GM21367 (cell line): ENCODE results near the gene EHD2.
"Not testable (repeated sequence)": the region's sequence is repeated elsewhere in the genome, so short reads cannot be mapped to it uniquely, and the experiment has no call there.

Source experiments
- ATAC-seq: cut with Tn5 transposase; IDR thresholded peaks from one replicate; pipeline ENCODE4 v1.9.1; 2021; ENCODE audit not compliant: unreplicated experiment

Gene EHD2

GRCh38 chr19:47745010-47745901 is 32.0 kb downstream of the EHD2 start, which contains the start of gene NOP53:
Gene NOP53, plus strand, starts transcription at chr19:47745546. Its CDS starts 14 bp downstream, at chr19:47745560.
- ATAC-seq: peak; percentile 62

GRCh38 chr19:47746129-47746528 is 32.9 kb downstream of the EHD2 start:
- ATAC-seq: not testable (repeated sequence)

GRCh38 chr19:47749326-47749725 is 36.1 kb downstream of the EHD2 start:
- ATAC-seq: no peak

GRCh38 chr19:47750752-47751151 is 37.5 kb downstream of the EHD2 start:
- no peak for ATAC-seq

GRCh38 chr19:47752440-47753211 is 39.4 kb downstream of the EHD2 start:
- no peak for ATAC-seq

- no peak for ATAC-seq
Observed at GRCh38 chr19:47754206-47755064, 41.2 kb downstream of the EHD2 start.

- no peak for ATAC-seq
Observed at GRCh38 chr19:47755065-47755761, 42.0 kb downstream of the EHD2 start.

- no peak for ATAC-seq
Observed at GRCh38 chr19:47755762-47756626, 42.8 kb downstream of the EHD2 start.

GRCh38 chr19:47756627-47756929 is 43.4 kb downstream of the EHD2 start:
- no peak for ATAC-seq

- ATAC-seq: no peak
Observed at GRCh38 chr19:47756953-47757608, 43.9 kb downstream of the EHD2 start.

GRCh38 chr19:47757617-47758442 is 44.6 kb downstream of the EHD2 start:
- ATAC-seq: no peak

GRCh38 chr19:47758443-47758804 is 45.2 kb downstream of the EHD2 start:
- ATAC-seq: no peak

GRCh38 chr19:47760632-47760999 is 47.4 kb downstream of the EHD2 start:
- ATAC-seq: no peak

- ATAC-seq: no peak
Observed at GRCh38 chr19:47761566-47761965, 48.3 kb downstream of the EHD2 start.

GRCh38 chr19:47762151-47762550 is 48.9 kb downstream of the EHD2 start:
- no peak for ATAC-seq

- no peak for ATAC-seq
Observed at GRCh38 chr19:47762615-47763308, 49.5 kb downstream of the EHD2 start.

- not testable (repeated sequence) for ATAC-seq
Observed at GRCh38 chr19:47764705-47765104, 51.5 kb downstream of the EHD2 start.
